DOHH2 (cell line): ENCODE data around the gene RBM17.

Source experiments
- H3F3A ChIP-seq: fragments of 200-600 bp; sonication (generic), shearing (Covaris generic); 2 replicates; pipeline ENCODE4 v1.6.0; 2016; ENCODE audit warnings: antibody characterized with exemption, mild to moderate bottlenecking; ENCODE audit not compliant: control insufficient read depth, insufficient read depth
- H3K27ac ChIP-seq: fragments of 200-600 bp; sonication (generic); 2 replicates; pipeline ENCODE4 v1.5.1; 2014; ENCODE audit warnings: low read depth, mild to moderate bottlenecking, low read length, moderate library complexity
- H3K27me3 ChIP-seq: fragments of 200-600 bp; sonication (generic); 2 replicates; pipeline ENCODE4 v1.6.1; 2014; ENCODE audit warnings: mild to moderate bottlenecking, low read length, mixed read lengths; ENCODE audit not compliant: control insufficient read depth
- H3K36me3 ChIP-seq: fragments of 200-600 bp; sonication (generic); 2 replicates; pipeline ENCODE4 v1.6.1; 2014; ENCODE audit warnings: mild to moderate bottlenecking, low read length, moderate library complexity, mixed read lengths; ENCODE audit not compliant: control insufficient read depth
- H3K4me1 ChIP-seq: fragments of 200-600 bp; sonication (generic); 2 replicates; pipeline ENCODE4 v1.6.1; 2014; ENCODE audit warnings: mild to moderate bottlenecking, low read length, mixed read lengths; ENCODE audit not compliant: control insufficient read depth
- H3K4me2 ChIP-seq: fragments of 200-600 bp; sonication (generic); 2 replicates; pipeline ENCODE4 v1.6.0; 2014; ENCODE audit warnings: mild to moderate bottlenecking, low read length, moderate library complexity
- H3K4me3 ChIP-seq: fragments of 200-600 bp; sonication (generic); 2 replicates; pipeline ENCODE4 v1.5.1; 2014; ENCODE audit warnings: mild to moderate bottlenecking, low read length, mixed read lengths
- H3K79me2 ChIP-seq: fragments of 200-600 bp; sonication (generic); 2 replicates; pipeline ENCODE4 v1.6.1; 2014; ENCODE audit warnings: mild to moderate bottlenecking, low read length, mixed read lengths; ENCODE audit not compliant: control insufficient read depth
- H3K9me2 ChIP-seq: fragments of 200-600 bp; sonication (generic); replicated peaks from 2 replicates; pipeline ENCODE4 v1.6.1; 2014; ENCODE audit warnings: mild to moderate bottlenecking, low read length, mixed read lengths; ENCODE audit not compliant: control insufficient read depth
- H3K9me3 ChIP-seq: fragments of 200-600 bp; sonication (generic); 2 replicates; pipeline ENCODE4 v1.6.1; 2014; ENCODE audit warnings: antibody characterized with exemption, low read length, mixed read lengths; ENCODE audit not compliant: control insufficient read depth, insufficient read depth
- H4K20me1 ChIP-seq: fragments of 200-600 bp; sonication (generic); 2 replicates; pipeline ENCODE4 v1.6.0; 2014; ENCODE audit warnings: low read depth, mild to moderate bottlenecking, antibody characterized with exemption, low read length, moderate library complexity; ENCODE audit not compliant: control insufficient read depth, insufficient read depth
- CTCF ChIP-seq: fragments of 200-600 bp; sonication (generic); IDR thresholded peaks from one replicate; pipeline ENCODE4 v1.5.1; 2014; ENCODE audit warnings: antibody characterized with exemption, mild to moderate bottlenecking, low read depth, low read length; ENCODE audit not compliant: poor library complexity, severe bottlenecking
- EZH2phosphoT487 ChIP-seq: fragments of 200-600 bp; sonication (generic); IDR thresholded peaks from 2 replicates; pipeline ENCODE4 v1.6.1; 2017; ENCODE audit warnings: borderline replicate concordance, mild to moderate bottlenecking, antibody characterized with exemption, low read length, moderate library complexity, mixed read lengths

RBM17 gene

GRCh38 chr10:6083523-6084475, 5.0 kb upstream of the RBM17 start:
- Histone ChIP-seq H3K9me3 (no peaks in the 10 kb centered on the region), H3K9me2 (no peaks in the 10 kb centered on the region), H3K4me3 (no peak overlapping the region), H3K27me3 (no peaks in the 10 kb centered on the region), H4K20me1 (no peaks in the 10 kb centered on the region), H3K36me3 (no peaks in the 10 kb centered on the region), H3K27ac (no peak overlapping the region), H3K4me2 (no peak overlapping the region), H3F3A (peaks cover 15% of the 10 kb centered on the region), H3K4me1 (peaks cover 47% of the 10 kb centered on the region), H3K79me2 (no peaks in the 10 kb centered on the region)
- TF ChIP-seq EZH2phosphoT487: no peak

- no peak for TF ChIP-seq EZH2phosphoT487
- peak; percentile 99 for TF ChIP-seq CTCF
- H3K27ac ChIP-seq: peak overlapping the region; percentile 87
Observed at GRCh38 chr10:6086375-6087233, 2.2 kb upstream of the RBM17 start.

GRCh38 chr10:6089334-6090219, 743 bp downstream of the RBM17 start:
- TF ChIP-seq EZH2phosphoT487 (no peak), CTCF (no peak)
- Histone ChIP-seq H3K36me3 (peaks cover 47% of the 10 kb centered on the region), H3K4me1 (peaks cover 60% of the 10 kb centered on the region), H3K79me2 (peaks cover 57% of the 10 kb centered on the region), H3K9me2 (no peaks in the 10 kb centered on the region), H3K27ac (peak overlapping the region; percentile 45), H3K4me3 (peak overlapping the region; percentile 98), H4K20me1 (peaks cover 40% of the 10 kb centered on the region), H3K9me3 (no peaks in the 10 kb centered on the region), H3F3A (peaks cover 15% of the 10 kb centered on the region), H3K4me2 (peak overlapping the region; percentile 83), H3K27me3 (no peaks in the 10 kb centered on the region)

More at GRCh38 chr10:6086375-6087233, 2.2 kb upstream of the RBM17 start:
- Histone ChIP-seq H3K79me2 (peaks cover 27% of the 10 kb centered on the region), H4K20me1 (peaks cover 20% of the 10 kb centered on the region), H3K4me2 (peak overlapping the region; percentile 78), H3K9me2 (no peaks in the 10 kb centered on the region), H3K4me3 (peak overlapping the region; percentile 67), H3K9me3 (no peaks in the 10 kb centered on the region), H3K27me3 (no peaks in the 10 kb centered on the region), H3K4me1 (peaks cover 53% of the 10 kb centered on the region), H3F3A (peaks cover 15% of the 10 kb centered on the region), H3K36me3 (peaks cover 22% of the 10 kb centered on the region)
